Brain microvascular endothelial cell (primary cell): Measurements from ENCODE around the gene PKNOX2.
A peak's percentile ranks its signal among the peaks of the same experiment; 100 is the strongest.

ENCODE experiments used
- DNase-seq: peaks from one replicate; pipeline ENCODE4 v3.0.0-alpha.2; 2020
- H3K27ac ChIP-seq: fragments of 250-450 bp; sonication (Bioruptor Pico); 2 replicates; pipeline ENCODE4 v1.5.1; 2020; ENCODE audit warnings: mild to moderate bottlenecking, moderate library complexity
- H3K27me3 ChIP-seq: fragments of 250-450 bp; sonication (Bioruptor Pico); replicated peaks from 2 replicates; pipeline ENCODE4 v1.5.1; 2020; ENCODE audit warnings: mild to moderate bottlenecking
- H3K36me3 ChIP-seq: fragments of 250-450 bp; sonication (Bioruptor Pico); replicated peaks from 2 replicates; pipeline ENCODE4 v1.5.1; 2020; ENCODE audit warnings: mild to moderate bottlenecking
- H3K4me3 ChIP-seq: 2 replicates; pipeline ENCODE4 v1.5.1; 2011; ENCODE audit warnings: low read depth, mild to moderate bottlenecking, control low read depth, low read length, moderate library complexity
- CTCF ChIP-seq: IDR thresholded peaks from 2 replicates; pipeline ENCODE4 v1.5.1; 2011; ENCODE audit warnings: low read depth, mild to moderate bottlenecking, moderate library complexity, low read length, control low read depth, inconsistent platforms; ENCODE audit errors: missing control alignments
- in situ Hi-C: cut with HindIII; loops from 2 replicates; pipeline ENCODE4 v1.10.0; 2017; ENCODE audit warnings: low sequenced_read_pairs, low pct_ligation_motif_present

Gene PKNOX2

GRCh38 chr11:125223901-125224361, 59.4 kb downstream of the PKNOX2 start:
- in situ Hi-C loops, result no loop called here
- DNase-seq, result no peak
- H3K4me3 ChIP-seq, result no peak overlapping the region
- H3K27ac ChIP-seq, result no peak overlapping the region
- no peak for TF ChIP-seq CTCF
- H3K36me3 ChIP-seq, result no peaks in the 10 kb centered on the region
- no peaks in the 10 kb centered on the region for H3K27me3 ChIP-seq

GRCh38 chr11:125224391-125225021, 60.0 kb downstream of the PKNOX2 start:
- peak; percentile 51 for DNase-seq
- in situ Hi-C loops, result no loop called here
- Histone ChIP-seq H3K4me3 (no peak overlapping the region), H3K27ac (no peak overlapping the region), H3K36me3 (no peaks in the 10 kb centered on the region), H3K27me3 (no peaks in the 10 kb centered on the region)
- TF ChIP-seq CTCF, result peak; percentile 60

GRCh38 chr11:125225401-125225800, 60.9 kb downstream of the PKNOX2 start:
- no peak overlapping the region for H3K4me3 ChIP-seq
- in situ Hi-C loops, result no loop called here
- no peaks in the 10 kb centered on the region for H3K27me3 ChIP-seq
- H3K36me3 ChIP-seq, result no peaks in the 10 kb centered on the region
- no peak for TF ChIP-seq CTCF
- no peak for DNase-seq
- no peak overlapping the region for H3K27ac ChIP-seq

GRCh38 chr11:125226031-125226430, 61.5 kb downstream of the PKNOX2 start:
- H3K4me3 ChIP-seq, result no peak overlapping the region
- H3K36me3 ChIP-seq, result no peaks in the 10 kb centered on the region
- in situ Hi-C loops, result no loop called here
- no peak overlapping the region for H3K27ac ChIP-seq
- DNase-seq, result no peak
- TF ChIP-seq CTCF, result no peak
- H3K27me3 ChIP-seq, result no peaks in the 10 kb centered on the region

- Histone ChIP-seq H3K4me3 (no peak overlapping the region), H3K27me3 (no peaks in the 10 kb centered on the region), H3K36me3 (no peaks in the 10 kb centered on the region), H3K27ac (no peak overlapping the region)
- in situ Hi-C loops, result no loop called here
- DNase-seq, result no peak
- TF ChIP-seq CTCF, result no peak
Observed at GRCh38 chr11:125226706-125227105, 62.2 kb downstream of the PKNOX2 start.

- Histone ChIP-seq H3K27me3 (no peaks in the 10 kb centered on the region), H3K36me3 (no peaks in the 10 kb centered on the region), H3K27ac (no peak overlapping the region), H3K4me3 (no peak overlapping the region)
- no peak for DNase-seq
- in situ Hi-C loops, result no loop called here
- TF ChIP-seq CTCF, result no peak
Observed at GRCh38 chr11:125227151-125227550, 62.6 kb downstream of the PKNOX2 start.
